SIG-M5 treated with dmso at 0.1 percent for 504 hours (cell line): ENCODE measurements around the gene ALPL.
A peak's percentile ranks its signal among the peaks of the same experiment; 100 is the strongest.

Source experiments
- DNase-seq: peaks from one replicate; lab custom pipeline; 2025; ENCODE audit not compliant: unreplicated experiment; lab: John Stamatoyannopoulos, UW

ALPL gene

DNA sequence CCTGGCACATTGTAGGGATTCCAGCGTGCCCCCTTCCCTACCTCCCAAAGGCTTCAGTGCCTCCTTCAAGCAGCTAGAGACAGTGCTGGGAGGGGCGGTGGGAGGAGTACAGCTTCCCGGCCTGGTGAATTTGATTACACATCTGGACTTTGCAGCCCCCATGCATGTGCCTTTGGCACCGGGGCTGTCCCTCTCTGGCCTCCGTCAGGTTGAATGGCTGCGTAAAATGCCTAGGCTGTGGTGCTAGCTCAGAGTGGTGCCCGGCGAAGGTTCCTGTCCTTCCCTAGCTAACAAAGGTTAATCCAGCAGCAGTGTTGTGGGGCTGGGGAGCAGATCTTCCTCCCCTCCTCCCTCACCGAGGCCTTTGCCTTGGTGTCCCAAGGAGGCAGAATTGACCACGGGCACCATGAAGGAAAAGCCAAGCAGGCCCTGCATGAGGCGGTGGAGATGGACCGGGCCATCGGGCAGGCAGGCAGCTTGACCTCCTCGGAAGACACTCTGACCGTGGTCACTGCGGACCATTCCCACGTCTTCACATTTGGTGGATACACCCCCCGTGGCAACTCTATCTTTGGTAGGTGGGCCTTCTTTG is 66.2 kb downstream of the ALPL start:
- DNase-seq = no peak

GRCh38 chr1:21576031-21576797 is 67.0 kb downstream of the ALPL start:
- DNase-seq = no peak

GRCh38 chr1:21576798-21577187 is 67.6 kb downstream of the ALPL start:
- DNase-seq = no peak

- no peak for DNase-seq
These were observed 68.1 kb downstream of the ALPL start for GRCh38 chr1:21577324-21577723.

- no peak for DNase-seq
These were observed 68.7 kb downstream of the ALPL start for GRCh38 chr1:21577933-21578332.

- DNase-seq = no peak
These were observed 70.6 kb downstream of the ALPL start for GRCh38 chr1:21579791-21580190.

DNA sequence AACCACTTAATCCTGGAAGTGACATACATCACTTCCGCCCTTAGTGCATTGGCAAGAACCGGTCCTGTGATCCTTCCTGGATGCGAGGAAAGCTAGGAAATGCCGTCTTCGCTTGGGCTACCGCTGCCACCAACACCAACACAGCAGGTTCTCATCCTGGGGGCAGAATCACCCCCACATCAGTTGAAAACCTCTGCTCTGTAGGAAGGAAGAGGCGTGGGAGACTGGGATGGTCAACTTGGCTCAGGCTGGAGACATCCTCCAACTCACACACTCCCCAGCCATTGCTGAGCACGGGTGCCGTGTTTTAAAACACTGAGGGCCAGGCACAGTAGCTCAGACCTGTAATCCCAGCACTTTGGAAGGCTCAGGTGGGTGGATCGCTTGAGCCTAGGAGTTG is 74.9 kb downstream of the ALPL start:
- DNase-seq = no peak

- no peak for DNase-seq
These were observed 75.8 kb downstream of the ALPL start for GRCh38 chr1:21585037-21585436.

DNA sequence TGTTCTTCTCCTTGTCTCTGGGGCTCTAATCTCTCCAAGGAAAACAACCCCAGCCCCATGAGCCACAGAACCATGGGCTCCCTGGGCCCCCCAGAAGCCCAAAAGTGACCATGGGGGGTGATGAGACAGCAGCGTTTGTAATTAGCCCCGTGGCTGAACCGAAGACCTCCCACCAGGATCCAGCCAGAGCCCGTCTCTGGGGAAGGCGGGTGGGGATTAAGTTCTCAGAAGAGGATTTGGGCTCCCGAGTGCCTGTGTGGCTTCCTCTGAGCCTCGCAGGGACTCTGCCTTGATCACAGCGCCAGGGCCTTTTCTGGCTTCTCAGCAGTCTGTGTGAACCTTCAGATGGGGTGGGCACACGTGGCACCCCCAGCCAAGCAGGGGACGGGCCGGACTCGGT is 77.0 kb downstream of the ALPL start:
- no peak for DNase-seq

- DNase-seq = no peak
These were observed 77.8 kb downstream of the ALPL start for GRCh38 chr1:21586846-21587601.

GRCh38 chr1:21587602-21587953 is 78.4 kb downstream of the ALPL start:
- DNase-seq = no peak

- no peak for DNase-seq
These were observed 80.4 kb downstream of the ALPL start for GRCh38 chr1:21589618-21590017.

DNA sequence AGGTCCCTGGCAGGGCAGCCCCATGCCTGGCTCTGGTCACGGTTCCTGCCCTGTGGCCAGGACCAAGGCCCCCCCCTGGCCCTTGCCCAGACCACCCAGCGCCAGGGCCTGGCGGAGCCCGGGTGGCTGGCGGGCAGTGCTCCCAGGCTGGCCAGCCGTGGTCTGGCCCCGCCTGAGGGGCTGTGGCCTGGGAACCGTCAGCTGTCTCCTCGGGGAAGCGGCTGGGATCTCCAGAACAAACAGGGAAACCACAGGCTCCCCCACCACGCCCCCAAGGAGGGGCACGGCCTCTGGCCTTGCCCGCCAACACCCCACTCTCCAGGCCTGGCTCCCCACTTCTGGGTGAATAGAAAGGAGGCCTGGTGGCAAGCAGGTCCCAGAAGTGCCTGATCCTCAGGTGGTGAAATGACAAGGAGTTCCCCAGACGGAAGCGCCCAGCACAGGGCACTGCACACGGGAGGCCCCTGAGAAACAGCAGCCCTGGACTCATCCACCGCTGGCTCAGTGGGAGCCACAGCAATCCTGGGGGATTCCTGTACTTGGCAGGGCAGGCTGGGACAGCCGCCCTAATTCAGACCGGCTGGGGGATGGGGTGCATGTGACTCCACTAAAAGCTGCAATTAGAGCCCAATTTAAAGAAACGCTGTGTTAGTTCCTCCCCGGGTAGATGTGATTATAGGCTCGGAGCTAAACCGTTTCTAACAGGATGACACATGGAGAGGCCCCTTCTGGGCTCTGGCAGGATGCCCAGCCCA is 81.1 kb downstream of the ALPL start:
- no peak for DNase-seq

DNA sequence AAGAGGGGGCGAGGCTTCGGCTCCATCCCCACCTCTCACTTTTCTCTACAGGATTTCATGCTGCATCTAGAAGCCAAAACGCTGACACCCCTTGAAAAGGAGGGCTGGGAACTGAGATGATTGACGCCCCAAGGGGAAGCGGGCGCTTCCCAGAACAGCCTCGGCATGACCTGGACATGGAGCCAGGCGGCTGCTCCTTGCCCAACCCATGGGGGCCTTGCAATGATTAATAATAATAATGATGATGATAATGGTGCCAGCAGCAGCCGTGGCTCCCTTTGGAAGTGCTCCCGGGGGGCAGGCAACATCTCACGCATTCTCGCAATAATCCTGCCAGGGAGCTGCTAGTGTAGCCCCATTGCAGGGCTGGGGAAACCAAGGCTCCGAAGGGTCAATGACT is 81.7 kb downstream of the ALPL start:
- no peak for DNase-seq

GRCh38 chr1:21592086-21592865 is 83.1 kb downstream of the ALPL start:
- no peak for DNase-seq

DNA sequence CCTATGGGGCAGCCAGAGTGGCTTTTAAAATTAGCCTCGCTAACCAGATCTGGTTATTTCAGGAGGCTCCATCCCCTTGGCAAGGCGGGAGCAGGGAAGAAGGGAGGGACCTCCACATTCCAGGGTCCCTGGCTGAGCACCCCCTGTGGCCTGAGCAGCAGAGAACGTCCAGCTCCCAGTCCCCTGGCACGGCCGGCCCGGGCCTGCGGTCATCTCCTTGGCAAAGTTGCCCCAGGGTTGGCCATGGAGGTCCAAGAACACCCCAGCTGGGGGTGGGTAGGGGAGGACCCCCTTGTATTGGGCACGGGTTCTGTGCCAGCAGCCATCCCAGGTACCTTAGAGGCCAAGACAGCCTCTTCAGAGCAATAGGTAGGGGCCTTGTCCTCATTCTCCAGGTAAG is 84.0 kb downstream of the ALPL start:
- DNase-seq = no peak

GRCh38 chr1:21594501-21594900 is 85.3 kb downstream of the ALPL start:
- no peak for DNase-seq

DNA sequence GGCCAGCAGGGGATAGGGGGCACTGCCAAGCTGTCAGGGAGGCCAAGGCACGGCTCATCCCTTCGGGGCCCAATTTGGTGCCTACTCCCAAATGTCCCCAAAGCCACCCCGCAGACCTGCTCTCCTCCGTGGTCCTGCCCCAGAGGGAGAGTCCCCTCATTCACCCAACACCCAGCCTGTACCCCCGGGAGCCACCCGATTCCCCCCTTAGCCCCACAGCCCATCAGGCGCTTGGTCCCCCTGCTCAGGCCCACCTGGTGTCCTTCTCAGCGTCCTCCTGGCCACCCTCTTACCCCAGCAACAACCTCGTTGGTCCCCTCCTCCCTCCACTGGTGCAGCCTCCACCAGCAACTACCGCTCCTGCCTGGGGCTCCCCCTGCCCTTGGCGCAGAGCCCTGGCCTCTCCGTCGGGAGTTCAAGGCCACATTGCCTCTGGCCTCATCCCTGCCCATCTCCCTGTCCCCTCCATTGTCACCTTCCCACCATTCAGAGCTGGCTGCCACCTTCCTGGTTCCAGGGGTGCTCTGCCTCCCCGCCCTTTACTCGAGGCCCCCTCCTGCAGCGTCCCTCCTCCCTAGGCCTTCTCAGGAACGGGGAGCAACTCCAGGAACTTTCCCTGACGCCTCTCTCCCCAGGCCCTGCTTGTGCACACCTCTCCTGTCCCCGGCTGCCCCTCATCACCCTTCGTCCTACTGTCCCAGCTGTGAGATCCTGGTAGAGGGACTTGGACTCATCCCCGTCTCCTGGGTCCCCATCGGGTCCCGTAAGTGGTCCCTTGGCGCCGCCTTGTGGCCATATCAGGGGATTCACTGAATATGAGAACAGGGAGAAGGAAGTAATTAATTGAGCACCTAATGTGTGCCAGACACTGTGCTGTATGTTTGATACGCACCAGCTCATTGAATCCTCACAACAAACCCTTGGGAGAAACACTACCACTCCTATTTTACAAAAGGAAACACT is 86.0 kb downstream of the ALPL start:
- peak; percentile 12 for DNase-seq

DNA sequence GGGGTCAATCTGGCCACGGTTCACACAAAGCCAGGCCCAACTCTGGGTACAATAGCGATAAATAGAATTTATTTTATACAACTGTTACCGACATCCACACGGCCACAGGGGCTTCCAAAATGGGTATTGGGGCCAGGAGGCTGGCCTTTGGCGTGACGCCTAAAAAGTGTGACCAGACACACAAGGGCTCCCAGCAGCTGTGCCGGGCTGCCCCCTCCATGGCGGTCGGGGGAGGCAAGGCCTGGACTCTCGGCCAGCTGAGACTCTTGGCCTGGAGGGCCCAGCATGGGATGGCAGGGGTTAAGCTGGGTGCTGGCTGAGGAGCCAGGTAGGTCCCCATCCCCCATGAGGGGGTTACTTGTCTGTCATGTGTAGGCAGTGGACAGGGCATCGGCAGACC is 87.0 kb downstream of the ALPL start:
- no peak for DNase-seq

GRCh38 chr1:21596628-21597027 is 87.4 kb downstream of the ALPL start:
- DNase-seq = no peak
